Heart left ventricle (tissue), 13 donors: ENCODE results near the gene SYT9.

Source experiments
- CTCF ChIP-seq, 12 donors: fragments of 200-600 bp; sonication (generic) in 4 of 12; IDR thresholded peaks; one replicate each; pipeline versions ENCODE4 v1.5.0 to v1.8.0; 2018 to 2022; ENCODE audit warnings: antibody characterized with exemption in 12 of 12, mild to moderate bottlenecking in 5 of 12
- POLR2A ChIP-seq, 2 donors: fragments of 450-650 bp; IDR thresholded peaks; one replicate each; pipeline ENCODE4 v1.6.1; 2017; ENCODE audit warnings: antibody characterized with exemption in 2 of 2, mild to moderate bottlenecking in 2 of 2, moderate library complexity in 2 of 2
- donor health status: ischemic (EF 13 %, LVEDD 7.1; RV severe dilation, severe dysfunction).
- donor health status: DM: no; HTN: yes; CAD: no.
- donor health status: DM: no; HTN: no; CAD: no.
- donor health status: ischemic (EF 25% LVEDD 6.9; RV normal size, moderate dysfunction).
- donor health status: ischemic (EF 25% LVEDD 5.7; RV mildly dilated, moderate dysfunction).
- donor health status: ischemic (EF 35%, LVEDD 5.7; RV mildly dilated, moderate dysfunction).
- donor health status: nonischemic (EF 11% LVEDD 7.7; RV severe dilation, severe dysfunction).
- donor health status: DM: yes; HTN: yes; CAD: no.
- donor health status: PGD.
- donor health status: ischemic (EF 29% LVEDD 5.4; RV normal size, mild dysfunction).
- donor health status: nonischemic (EF 23%, LVEDD 6.1; RV moderate dilation, normal function).

GRCh38 chr11:7307836-7308235 is 56.1 kb downstream of the SYT9 start:
- no peak for TF ChIP-seq CTCF (IDR thresholded peaks at IDR 0.05)
- no peak for TF ChIP-seq POLR2A (IDR thresholded peaks at IDR 0.05)
